ENCODE measurements around the gene GPRASP3.

The GPRASP3 gene

DNA sequence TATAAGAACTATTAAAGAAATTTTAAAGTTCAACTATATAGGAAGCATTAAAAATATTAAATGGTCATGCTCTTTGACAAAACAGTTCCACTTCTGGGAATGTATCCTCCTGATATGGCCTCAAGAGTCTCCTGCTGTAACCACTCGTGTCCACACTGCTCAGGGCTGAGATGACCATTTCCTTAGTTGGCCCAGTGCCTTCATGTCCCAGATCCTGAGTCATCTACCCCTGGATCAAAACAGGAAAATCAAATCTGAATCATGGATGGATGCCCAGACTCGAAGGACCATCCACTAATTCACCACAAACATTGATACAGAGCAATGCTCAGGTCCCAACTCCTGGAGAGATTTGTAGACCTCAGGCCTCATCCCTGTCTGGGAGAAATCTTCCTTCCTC lies 44.7 kb downstream of the GPRASP3 start:
- DNase-seq = no peak

DNA sequence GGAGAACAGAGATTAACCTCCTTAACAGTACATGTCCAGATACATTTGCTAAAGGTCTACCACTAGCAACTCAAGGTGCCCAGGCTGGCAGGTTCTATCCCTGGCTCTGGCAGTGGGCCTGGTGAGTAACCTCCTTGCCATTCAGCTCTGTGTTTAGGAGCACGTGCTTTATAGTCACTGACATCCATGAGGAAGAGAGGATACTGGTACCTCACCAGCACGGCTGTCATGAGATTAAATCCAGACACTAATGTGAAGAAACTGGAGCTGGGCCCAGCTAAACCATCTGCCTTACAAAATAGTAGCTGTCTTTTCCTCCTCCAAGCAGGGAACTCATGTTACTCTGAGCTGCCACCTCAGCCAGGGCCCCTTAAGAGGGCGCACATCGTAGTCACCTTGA lies 45.3 kb downstream of the GPRASP3 start:
- no peak for DNase-seq

DNA sequence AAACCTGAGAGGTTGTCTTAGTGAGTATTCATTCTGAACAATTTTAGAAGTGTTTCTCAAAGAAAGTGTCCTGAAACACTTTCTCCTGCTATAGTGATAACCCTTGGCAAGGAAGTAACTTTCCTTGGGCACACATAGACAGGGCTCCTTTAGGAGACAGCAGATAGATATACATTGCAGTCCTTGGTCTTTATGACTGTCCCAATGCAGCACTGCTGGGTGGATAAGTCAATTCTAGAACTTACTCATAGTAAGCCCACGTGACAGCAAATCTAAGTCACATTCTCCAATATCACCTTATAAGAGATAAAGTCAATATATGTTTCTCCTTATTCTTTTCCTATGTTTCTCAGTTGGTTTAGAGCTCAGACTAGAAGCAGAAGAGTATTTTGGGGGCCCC lies 46.7 kb downstream of the GPRASP3 start:
- no peak for DNase-seq

DNA sequence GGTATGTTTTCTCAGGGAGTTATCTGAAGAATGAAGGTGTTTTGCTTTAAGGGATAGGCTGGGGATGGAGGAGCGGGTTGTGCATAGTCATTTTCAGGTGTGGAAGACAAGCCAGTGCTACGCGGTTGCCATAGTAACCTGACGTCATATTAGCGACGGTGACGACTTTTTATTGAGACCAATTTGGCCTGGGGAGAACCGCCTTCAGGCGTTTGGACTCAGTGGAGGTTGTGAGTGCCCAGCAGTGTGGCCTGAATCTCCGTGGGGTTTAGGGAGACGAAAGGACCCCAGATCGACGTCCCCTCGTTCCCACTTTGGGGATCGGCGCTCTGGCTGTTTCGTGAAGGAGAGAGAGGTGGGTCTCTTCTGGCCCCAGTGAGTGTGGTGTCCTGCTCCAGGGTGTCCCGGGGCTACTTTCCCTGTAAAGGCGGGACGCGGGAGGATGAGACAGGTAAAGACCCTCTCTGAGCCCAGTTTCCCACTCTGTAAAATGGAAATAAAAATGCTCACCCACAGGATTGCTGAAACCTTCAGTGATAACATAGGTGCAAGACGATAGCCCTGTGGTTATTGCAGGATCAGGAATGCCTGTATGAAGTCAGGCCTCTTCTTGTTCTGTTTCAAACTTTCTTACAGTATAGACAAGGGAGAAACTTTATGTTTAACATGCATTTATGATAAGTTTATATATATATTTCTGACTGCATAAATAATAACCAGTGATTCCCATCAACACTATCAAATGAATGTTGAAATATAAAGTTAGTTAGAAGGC lies 48.6 kb downstream of the GPRASP3 start:
- DNase-seq = peak; percentile 78
